Neural crest cell (in vitro differentiated cells): ENCODE results near the gene PTPRM. TPM values are rescaled to one million over a fixed set of nuclear protein-coding genes. Genes with fewer than 3 reads are reported as not detected.

Experiments used
- DNase-seq: peaks from one replicate; pipeline ENCODE4 v3.0.0; 2021; ENCODE audit warnings: low read depth, mixed read lengths, low spot score
- H3K27ac Mint-ChIP-seq: one replicate; pipeline ENCODE4 v1.8.0; 2021; ENCODE audit warnings: mild to moderate bottlenecking, mixed read lengths; ENCODE audit not compliant: unreplicated experiment
- H3K27me3 Mint-ChIP-seq: 2 replicates; pipeline ENCODE4 v1.8.0; 2021; ENCODE audit warnings: low read depth, mild to moderate bottlenecking, mixed read lengths
- H3K36me3 Mint-ChIP-seq: 2 replicates; pipeline ENCODE4 v1.8.0; 2021; ENCODE audit warnings: low read depth, mild to moderate bottlenecking, mixed read lengths
- H3K4me1 Mint-ChIP-seq: 2 replicates; pipeline ENCODE4 v1.8.0; 2021; ENCODE audit warnings: mixed read lengths
- H3K4me3 Mint-ChIP-seq: one replicate; pipeline ENCODE4 v1.8.0; 2021; ENCODE audit warnings: mild to moderate bottlenecking, mixed read lengths
- H3K9me3 Mint-ChIP-seq: 2 replicates; pipeline ENCODE4 v1.8.0; 2021; ENCODE audit warnings: mixed read lengths
- CTCF ChIP-seq: fragments of 200-600 bp; sonication (generic); conservative IDR thresholded peaks from 2 replicates; pipeline ENCODE4 v1.5.0; 2021; ENCODE audit warnings: antibody characterized with exemption, mild to moderate bottlenecking
- total RNA-seq: library from RNA; stranded (reverse); gene quantifications from 2 replicates; pipeline ENCODE4 v1.2.1, GENCODE V29; 2021

PTPRM gene
- total RNA-seq, 1 donor from 2014 or later: 7.7 TPM

- no peaks in the 10 kb centered on the region for H3K36me3 Mint-ChIP-seq
- peaks cover 9% of the 10 kb centered on the region for H3K4me1 Mint-ChIP-seq
- no peak overlapping the region for H3K4me3 Mint-ChIP-seq
- H3K27me3 Mint-ChIP-seq: no peaks in the 10 kb centered on the region
- no peak for TF ChIP-seq CTCF
- no peaks in the 10 kb centered on the region for H3K9me3 Mint-ChIP-seq
- peak overlapping the region; percentile 54 for H3K27ac Mint-ChIP-seq
- no peak for DNase-seq
Observed at GRCh38 chr18:7584646-7585275, 17.6 kb downstream of the PTPRM start.

- H3K27ac Mint-ChIP-seq: no peak overlapping the region
- no peaks in the 10 kb centered on the region for H3K36me3 Mint-ChIP-seq
- no peak for DNase-seq
- H3K4me3 Mint-ChIP-seq: no peak overlapping the region
- H3K9me3 Mint-ChIP-seq: no peaks in the 10 kb centered on the region
- peaks cover 9% of the 10 kb centered on the region for H3K4me1 Mint-ChIP-seq
- TF ChIP-seq CTCF: no peak
- H3K27me3 Mint-ChIP-seq: no peaks in the 10 kb centered on the region
Observed at GRCh38 chr18:7585276-7585670, 18.2 kb downstream of the PTPRM start.

GRCh38 chr18:7586379-7586778 lies 19.3 kb downstream of the PTPRM start:
- DNase-seq: no peak
- H3K9me3 Mint-ChIP-seq: no peaks in the 10 kb centered on the region
- H3K27ac Mint-ChIP-seq: no peak overlapping the region
- H3K4me1 Mint-ChIP-seq: peaks cover 9% of the 10 kb centered on the region
- H3K4me3 Mint-ChIP-seq: no peak overlapping the region
- no peak for TF ChIP-seq CTCF
- no peaks in the 10 kb centered on the region for H3K27me3 Mint-ChIP-seq
- H3K36me3 Mint-ChIP-seq: no peaks in the 10 kb centered on the region

- Mint-ChIP-seq H3K4me3 (no peak overlapping the region), H3K27ac (no peak overlapping the region)
- TF ChIP-seq CTCF: no peak
Observed at GRCh38 chr18:7590826-7591560, 23.9 kb downstream of the PTPRM start.

GRCh38 chr18:7592305-7593071 lies 25.4 kb downstream of the PTPRM start:
- Mint-ChIP-seq H3K27me3 (no peaks in the 10 kb centered on the region), H3K4me3 (no peak overlapping the region), H3K4me1 (peaks cover 10% of the 10 kb centered on the region), H3K9me3 (no peaks in the 10 kb centered on the region), H3K27ac (no peak overlapping the region), H3K36me3 (no peaks in the 10 kb centered on the region)
- no peak for DNase-seq
- peak; percentile 42 for TF ChIP-seq CTCF

More at GRCh38 chr18:7590826-7591560, 23.9 kb downstream of the PTPRM start:
- Mint-ChIP-seq H3K4me1 (peaks cover 10% of the 10 kb centered on the region), H3K36me3 (no peaks in the 10 kb centered on the region), H3K9me3 (no peaks in the 10 kb centered on the region), H3K27me3 (no peaks in the 10 kb centered on the region)
- no peak for DNase-seq
